Esophagus (tissue), 2 donors: ENCODE measurements around the gene MCC. TPM values are rescaled to one million over a fixed set of nuclear protein-coding genes. Genes with fewer than 3 reads are reported as not detected.

Source experiments
- H3K27ac ChIP-seq, 2 donors: one replicate each; pipeline ENCODE4 v1.5.1; 2013; ENCODE audit warnings: low read depth in 2 of 2, mild to moderate bottlenecking in 2 of 2, inconsistent platforms in 1 of 2, low read length in 1 of 2, moderate library complexity in 1 of 2
- H3K27me3 ChIP-seq, 2 donors: one replicate each; pipeline ENCODE4 v1.6.1; 2013; ENCODE audit warnings: low read length in 2 of 2, control low read depth in 1 of 2, mild to moderate bottlenecking in 1 of 2; ENCODE audit not compliant: insufficient read depth in 2 of 2, control insufficient read depth in 1 of 2
- H3K36me3 ChIP-seq, 2 donors: one replicate each; pipeline ENCODE4 v1.6.1; 2013; ENCODE audit warnings: low read length in 1 of 2; ENCODE audit not compliant: control insufficient read depth in 2 of 2, insufficient read depth in 2 of 2
- H3K4me1 ChIP-seq, 2 donors: one replicate each; pipeline ENCODE4 v1.6.1; 2013; ENCODE audit warnings: low read length in 1 of 2; ENCODE audit not compliant: control insufficient read depth in 2 of 2, insufficient read depth in 2 of 2
- H3K4me3 ChIP-seq, 2 donors: one replicate each; pipeline ENCODE4 v1.5.1; 2013; ENCODE audit warnings: low read length in 2 of 2, mild to moderate bottlenecking in 2 of 2, low read depth in 1 of 2, moderate library complexity in 1 of 2
- H3K9me3 ChIP-seq, 2 donors: one replicate each; pipeline ENCODE4 v1.6.1; 2013; ENCODE audit warnings: mild to moderate bottlenecking in 2 of 2, low read depth in 1 of 2, low read length in 1 of 2, moderate library complexity in 1 of 2; ENCODE audit not compliant: control insufficient read depth in 2 of 2, insufficient read depth in 1 of 2
- WGBS, 2 donors: extraction: QIAGEN DNeasy Blood & Tissue Kit; methylation state at CpG; one replicate each; pipeline ENCODE4 v1.1.7; 2013; 5-methylcytosine and 5-hydroxymethylcytosine counted together
- polyA plus RNA-seq, 2 donors: library from polyadenylated mRNA; stranded (reverse); fragments of 200-250 nt; gene quantifications; one replicate each; pipeline ENCODE4 v1.2.3, GENCODE V29; 2013
- donor health status: healthy with polysubstance abuse.
- donor health status: Bipolar disorder and iron deficiency.

The MCC gene
- polyA plus RNA-seq, 2 donors: 7.2 to 8.3 TPM

DNA sequence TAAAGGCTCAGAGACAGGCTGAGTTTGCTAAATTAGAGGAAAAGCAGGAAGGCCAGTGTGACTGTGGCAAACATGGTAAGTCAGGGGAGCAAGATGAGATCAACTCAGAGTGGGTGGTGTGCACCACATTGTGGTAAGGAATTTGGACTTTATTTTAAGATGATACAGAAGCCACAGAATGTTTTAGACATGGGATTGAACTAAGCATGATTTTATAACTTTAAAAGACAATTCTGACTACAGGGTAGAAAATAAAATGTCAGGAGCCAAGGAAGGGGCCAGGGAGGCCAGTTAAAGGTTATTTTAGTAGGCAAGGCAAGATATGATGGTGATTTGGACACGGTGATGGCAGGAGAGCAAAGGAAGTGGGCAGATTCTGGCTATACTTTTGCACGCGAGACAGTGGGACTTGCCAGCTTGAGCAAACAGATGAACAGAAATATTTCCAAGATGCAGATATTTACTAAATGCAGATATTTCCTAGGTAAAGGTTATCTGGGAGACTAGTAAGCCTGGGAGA, 107.4 kb downstream of the MCC start:
- H3K9me3 ChIP-seq: no peaks in the 10 kb centered on the region
- no peak overlapping the region for H3K4me3 ChIP-seq
- no peaks in the 10 kb centered on the region for H3K27me3 ChIP-seq
- H3K36me3 ChIP-seq: no peaks in the 10 kb centered on the region
- H3K4me1 ChIP-seq: peaks cover 0 to 3% of the 10 kb centered on the region in 2 donors
- 77 to 82% methylated on average over 3 of the region's 3 CpGs for WGBS, 2 donors
- H3K27ac ChIP-seq: no peak overlapping the region

DNA sequence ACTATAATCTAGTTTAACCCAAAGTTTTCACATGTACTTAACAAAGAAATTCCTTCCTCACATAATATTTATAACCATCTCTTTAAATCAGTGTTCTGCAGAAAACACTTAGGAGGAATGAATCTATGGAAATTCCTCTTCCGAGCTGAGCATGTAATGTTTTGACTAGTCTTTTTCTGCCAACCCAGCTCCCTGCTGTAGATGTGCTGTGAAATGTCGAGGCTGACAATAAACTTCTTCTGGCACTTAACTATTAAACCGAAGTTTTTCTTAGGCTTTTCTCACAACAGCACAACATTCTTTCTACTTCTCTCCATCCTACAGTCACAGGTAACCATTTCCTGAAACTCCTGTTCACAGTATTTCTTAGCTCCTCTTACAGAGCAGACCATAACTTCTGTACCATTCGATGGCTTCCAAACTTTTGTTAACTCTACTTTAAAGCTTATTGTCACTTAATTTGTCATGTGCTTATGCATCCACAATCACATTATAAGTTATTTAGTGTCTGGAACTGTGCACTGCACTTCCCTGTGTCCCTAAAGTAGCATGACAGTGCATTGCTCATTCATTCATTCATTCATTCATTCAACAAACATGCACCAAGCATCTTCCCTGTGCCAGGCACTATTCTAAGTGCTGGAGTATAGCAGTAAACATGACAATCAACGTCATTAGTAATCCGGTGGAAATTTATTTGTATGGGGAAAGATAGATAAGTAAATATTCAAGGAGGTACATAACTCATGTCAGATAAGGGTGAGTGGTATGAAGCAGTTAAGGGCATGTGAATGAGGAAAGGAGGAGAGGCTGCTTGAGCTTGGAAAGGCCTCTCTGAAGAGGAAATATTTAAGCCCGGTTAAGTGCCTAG, 108.1 kb downstream of the MCC start:
- H3K4me3 ChIP-seq: no peak overlapping the region

DNA sequence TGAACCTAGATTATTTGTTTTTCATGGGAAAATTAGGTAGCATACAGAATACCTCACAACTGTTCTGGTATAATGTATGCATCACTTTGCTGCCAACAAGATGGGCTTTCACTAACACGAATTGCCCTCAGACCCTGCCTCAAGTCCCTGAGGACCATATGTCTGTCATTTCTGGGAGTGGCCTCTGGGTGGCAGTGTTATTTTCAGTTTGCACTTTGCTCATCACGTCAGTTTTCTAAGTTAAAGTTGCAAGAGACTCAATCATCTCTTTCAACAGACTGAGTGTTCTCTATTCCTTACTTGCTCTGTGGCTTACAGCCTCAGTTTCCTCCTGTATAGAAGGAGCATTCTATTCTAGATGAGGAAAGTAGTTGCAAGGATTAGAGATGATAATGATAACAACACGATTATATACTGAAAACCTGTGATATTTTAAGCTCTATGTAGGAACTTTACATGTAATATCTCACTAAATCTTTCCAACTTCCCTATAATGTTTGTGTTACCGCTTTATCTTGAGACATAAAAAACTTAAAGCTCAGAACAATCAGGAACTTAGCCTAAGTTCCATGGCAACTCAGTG, 109.2 kb downstream of the MCC start:
- Histone ChIP-seq H3K4me3 (no peak overlapping the region), H3K9me3 (no peaks in the 10 kb centered on the region), H3K27me3 (no peaks in the 10 kb centered on the region), H3K4me1 (no peaks in the 10 kb centered on the region), H3K36me3 (no peaks in the 10 kb centered on the region), H3K27ac (no peak overlapping the region)
- 16% methylated on average over 4 of the region's 4 CpGs for WGBS, 2 donors

More for the DNA sequence above, 108.1 kb downstream of the MCC start:
- Histone ChIP-seq H3K27me3 (no peaks in the 10 kb centered on the region), H3K4me1 (peaks cover 0 to 3% of the 10 kb centered on the region in 2 donors), H3K27ac (no peak overlapping the region), H3K9me3 (no peaks in the 10 kb centered on the region), H3K36me3 (no peaks in the 10 kb centered on the region)
- 58 to 59% methylated on average over 7 of the region's 7 CpGs for WGBS, 2 donors

DNA sequence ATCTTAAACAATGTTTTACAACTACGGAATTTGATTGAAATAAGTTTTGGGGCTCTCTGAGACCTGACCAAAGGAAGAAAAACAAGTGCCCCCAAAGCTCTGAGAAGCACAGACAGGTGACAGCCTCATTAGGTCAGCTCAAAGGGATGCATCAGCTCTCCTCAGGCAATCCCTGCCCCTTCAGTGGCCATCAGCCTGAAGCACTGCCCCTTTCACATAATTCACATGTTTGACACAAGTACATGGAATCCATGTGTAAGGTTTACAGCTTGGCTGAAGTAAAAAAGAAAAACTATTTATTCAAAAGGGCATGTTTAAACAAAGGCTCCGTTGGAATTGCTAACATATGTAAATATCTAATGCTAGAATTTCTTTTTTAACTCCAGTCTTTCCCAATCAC, 109.7 kb downstream of the MCC start:
- no peaks in the 10 kb centered on the region for H3K9me3 ChIP-seq
- no peak overlapping the region for H3K4me3 ChIP-seq
- H3K27ac ChIP-seq: no peak overlapping the region
- no peaks in the 10 kb centered on the region for H3K4me1 ChIP-seq
- no peaks in the 10 kb centered on the region for H3K36me3 ChIP-seq
- 28 to 33% methylated on average over 2 of the region's 2 CpGs for WGBS, 2 donors
- H3K27me3 ChIP-seq: no peaks in the 10 kb centered on the region

DNA sequence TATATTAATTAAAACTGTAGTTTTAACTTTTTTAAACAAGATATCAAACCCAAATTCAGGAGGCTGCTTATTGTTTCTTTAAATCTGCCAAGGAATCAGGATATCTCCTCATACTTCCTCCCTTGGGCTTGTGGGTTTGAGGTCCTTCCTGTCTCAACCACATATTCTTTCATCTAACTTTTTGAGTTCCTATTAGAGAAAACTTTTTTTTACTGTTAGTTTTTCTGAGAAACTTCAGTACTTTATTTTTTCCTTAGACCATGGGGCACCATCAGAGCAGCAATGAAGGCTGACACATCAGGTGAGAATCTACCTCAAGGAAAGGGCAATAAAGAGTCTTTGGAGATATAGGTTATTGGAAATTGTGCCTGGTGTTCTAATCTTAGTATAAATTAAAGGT, 110.2 kb downstream of the MCC start:
- Histone ChIP-seq H3K36me3 (no peaks in the 10 kb centered on the region), H3K4me3 (no peak overlapping the region), H3K27ac (no peak overlapping the region), H3K27me3 (no peaks in the 10 kb centered on the region), H3K4me1 (no peaks in the 10 kb centered on the region), H3K9me3 (no peaks in the 10 kb centered on the region)

DNA sequence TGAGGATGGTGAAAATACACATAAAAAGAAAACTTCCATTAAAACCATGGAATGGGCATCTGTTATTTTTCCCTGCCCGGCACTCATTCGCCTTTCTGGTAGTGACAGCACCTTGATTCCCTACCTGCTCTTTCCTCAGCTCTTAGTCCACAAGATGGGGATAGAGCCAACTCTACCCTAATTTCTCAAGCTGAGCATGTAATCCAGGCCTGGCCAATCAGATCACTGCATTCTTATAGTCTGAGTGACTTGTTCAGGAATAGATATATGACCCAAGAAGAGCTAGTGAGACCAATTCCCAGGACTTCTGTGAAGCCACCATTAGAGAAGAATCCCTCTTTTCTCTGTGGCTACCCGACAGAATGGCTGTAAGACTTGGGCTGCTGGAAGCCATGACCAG, 111.6 kb downstream of the MCC start:
- H3K36me3 ChIP-seq: no peaks in the 10 kb centered on the region
- WGBS, 2 donors: 95 to 98% methylated on average over 3 of the region's 3 CpGs
- no peak overlapping the region for H3K27ac ChIP-seq
- no peak overlapping the region for H3K4me3 ChIP-seq
- no peaks in the 10 kb centered on the region for H3K4me1 ChIP-seq
- no peaks in the 10 kb centered on the region for H3K9me3 ChIP-seq
- no peaks in the 10 kb centered on the region for H3K27me3 ChIP-seq

DNA sequence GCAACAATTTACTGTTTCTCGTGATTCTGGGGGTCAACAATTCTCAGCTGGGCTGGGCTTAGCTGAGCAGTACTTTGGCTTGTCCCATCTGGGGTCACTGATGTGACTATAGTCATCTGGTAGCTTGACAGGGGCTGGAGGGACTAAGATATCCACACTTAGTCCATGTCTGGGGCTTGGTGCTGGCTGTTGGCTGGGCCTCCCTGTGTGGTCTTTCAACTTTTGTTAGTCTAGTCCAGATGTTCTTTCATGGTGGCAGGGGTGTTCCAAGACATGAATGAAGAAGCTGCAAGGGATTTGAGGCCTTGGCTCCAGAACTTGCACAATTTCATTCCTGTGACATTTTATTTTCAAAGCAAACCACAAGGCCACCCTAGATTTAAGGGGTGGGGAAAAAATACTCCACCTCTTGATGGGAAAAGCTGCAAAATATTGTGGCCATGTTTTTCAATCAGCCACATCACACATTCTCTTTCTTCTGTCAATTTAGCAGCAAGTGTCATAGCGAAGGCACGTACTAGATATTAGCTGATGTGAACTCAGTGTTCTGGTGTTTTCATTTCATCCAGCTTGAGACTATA, 112.7 kb downstream of the MCC start:
- H3K36me3 ChIP-seq: no peaks in the 10 kb centered on the region
- no peak overlapping the region for H3K27ac ChIP-seq

DNA sequence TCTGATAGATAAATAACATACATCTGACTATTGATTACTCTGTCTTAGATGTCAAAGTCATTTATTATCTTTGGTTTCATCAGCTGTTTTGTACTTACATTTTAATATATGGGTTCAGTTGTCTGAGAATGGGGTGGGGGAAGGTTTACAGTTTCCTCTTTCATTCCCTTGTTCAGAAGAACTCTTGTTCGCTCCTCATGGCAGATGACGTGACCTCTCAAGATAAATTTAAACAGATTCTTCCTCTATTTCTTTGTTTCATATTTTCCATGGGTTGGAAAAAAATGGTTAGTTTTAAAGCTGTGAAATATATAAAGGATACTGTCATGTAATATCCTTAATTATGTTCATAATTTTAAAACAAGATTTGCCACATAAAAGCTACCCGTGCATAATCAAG, 114.8 kb downstream of the MCC start:
- H3K9me3 ChIP-seq: no peaks in the 10 kb centered on the region
- no peaks in the 10 kb centered on the region for H3K36me3 ChIP-seq
- H3K27ac ChIP-seq: no peak overlapping the region
- no peaks in the 10 kb centered on the region for H3K4me1 ChIP-seq
- WGBS, 2 donors: 83 to 87% methylated on average over 3 of the region's 3 CpGs
- peaks cover 0 to 2% of the 10 kb centered on the region in 2 donors for H3K27me3 ChIP-seq
- no peak overlapping the region for H3K4me3 ChIP-seq

More for the DNA sequence above, 112.7 kb downstream of the MCC start:
- no peaks in the 10 kb centered on the region for H3K4me1 ChIP-seq
- no peaks in the 10 kb centered on the region for H3K27me3 ChIP-seq
- 84 to 91% methylated on average over 3 of the region's 3 CpGs for WGBS, 2 donors
- no peaks in the 10 kb centered on the region for H3K9me3 ChIP-seq
- no peak overlapping the region for H3K4me3 ChIP-seq

DNA sequence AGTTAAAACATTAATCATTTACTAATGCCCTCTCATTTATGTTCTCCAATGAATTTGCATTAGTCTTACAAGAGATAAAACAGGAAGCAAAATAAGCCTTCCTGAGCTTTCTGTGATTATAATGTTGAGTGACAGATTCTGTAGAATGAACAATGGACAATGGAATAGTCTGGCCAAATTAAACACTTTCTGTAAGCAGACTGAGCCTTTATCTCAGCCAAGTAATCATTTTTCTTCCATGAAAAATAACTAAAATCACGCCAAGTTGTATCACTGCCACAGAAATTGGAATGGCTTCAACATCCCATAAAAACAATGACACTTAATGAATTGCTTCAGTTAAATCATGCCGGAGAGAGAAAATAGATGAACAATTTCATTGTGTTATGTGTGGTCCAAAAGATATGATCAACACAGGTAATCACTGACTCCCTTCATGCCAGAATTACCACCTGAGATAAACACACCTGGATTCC, 116.5 kb downstream of the MCC start:
- H3K4me3 ChIP-seq: no peak overlapping the region

More for the DNA sequence above, 116.5 kb downstream of the MCC start:
- Histone ChIP-seq H3K36me3 (no peaks in the 10 kb centered on the region), H3K9me3 (no peaks in the 10 kb centered on the region), H3K4me1 (no peaks in the 10 kb centered on the region), H3K27me3 (peaks cover 0 to 2% of the 10 kb centered on the region in 2 donors), H3K27ac (no peak overlapping the region)
- 18 to 26% methylated on average over 2 of the region's 2 CpGs for WGBS, 2 donors
